GM13976 (cell line): Measurements from ENCODE around the gene COL13A1.

Source experiments
- DNase-seq: peaks from one replicate; pipeline ENCODE4 v3.0.0; 2012; ENCODE audit warnings: low spot score
- in situ Hi-C: fragments of 300-500 bp; cut with MboI; formaldehyde crosslinking; loops from one replicate; pipeline ENCODE4 v1.12.0; 2022; ENCODE audit warnings: low sequenced_read_pairs, mixed read lengths, inconsistent platforms; ENCODE audit not compliant: unreplicated experiment
- TF ChIP-seq, protein P1 (sequence below): IDR thresholded peaks from 2 replicates; pipeline ENCODE4 v1.5.1; 2012; ENCODE audit warnings: borderline replicate concordance, mild to moderate bottlenecking; ENCODE audit not compliant: insufficient read depth; ENCODE audit errors: extremely low read depth, missing control alignments, control extremely low read depth

Gene COL13A1

GRCh38 chr10:69936091-69936490, 134.4 kb downstream of the COL13A1 start:
- TF ChIP-seq, protein P1, sequence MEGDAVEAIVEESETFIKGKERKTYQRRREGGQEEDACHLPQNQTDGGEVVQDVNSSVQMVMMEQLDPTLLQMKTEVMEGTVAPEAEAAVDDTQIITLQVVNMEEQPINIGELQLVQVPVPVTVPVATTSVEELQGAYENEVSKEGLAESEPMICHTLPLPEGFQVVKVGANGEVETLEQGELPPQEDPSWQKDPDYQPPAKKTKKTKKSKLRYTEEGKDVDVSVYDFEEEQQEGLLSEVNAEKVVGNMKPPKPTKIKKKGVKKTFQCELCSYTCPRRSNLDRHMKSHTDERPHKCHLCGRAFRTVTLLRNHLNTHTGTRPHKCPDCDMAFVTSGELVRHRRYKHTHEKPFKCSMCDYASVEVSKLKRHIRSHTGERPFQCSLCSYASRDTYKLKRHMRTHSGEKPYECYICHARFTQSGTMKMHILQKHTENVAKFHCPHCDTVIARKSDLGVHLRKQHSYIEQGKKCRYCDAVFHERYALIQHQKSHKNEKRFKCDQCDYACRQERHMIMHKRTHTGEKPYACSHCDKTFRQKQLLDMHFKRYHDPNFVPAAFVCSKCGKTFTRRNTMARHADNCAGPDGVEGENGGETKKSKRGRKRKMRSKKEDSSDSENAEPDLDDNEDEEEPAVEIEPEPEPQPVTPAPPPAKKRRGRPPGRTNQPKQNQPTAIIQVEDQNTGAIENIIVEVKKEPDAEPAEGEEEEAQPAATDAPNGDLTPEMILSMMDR = peak; percentile 16
- DNase-seq = peak; percentile 63
- in situ Hi-C loops = no loop called here

DNA sequence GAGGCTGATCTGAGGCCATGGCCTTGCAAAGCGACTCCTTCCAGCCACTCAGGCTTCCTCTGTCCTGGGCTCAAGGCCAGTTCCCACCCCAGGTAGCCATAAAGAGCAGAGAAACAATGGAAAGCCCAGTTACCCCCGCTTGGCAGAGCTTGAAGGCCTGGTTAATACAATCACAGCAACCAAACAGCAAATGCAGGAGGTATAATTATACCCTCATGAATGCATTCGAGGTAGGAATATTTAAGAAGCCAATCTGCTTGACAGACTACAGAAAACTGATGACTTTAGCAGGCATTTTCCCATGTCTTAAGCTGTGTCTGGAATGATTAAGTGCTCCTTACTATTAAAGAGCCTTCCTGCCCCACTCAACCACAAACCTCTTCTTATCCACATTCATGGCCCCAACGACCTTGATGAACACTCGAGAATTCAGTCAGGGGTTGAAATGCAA, 136.9 kb downstream of the COL13A1 start:
- no peak for DNase-seq
- TF ChIP-seq, protein P1 = no peak
- in situ Hi-C loops = no loop called here

GRCh38 chr10:69939061-69939460, 137.4 kb downstream of the COL13A1 start:
- TF ChIP-seq, protein P1 = no peak
- in situ Hi-C loops = no loop called here
- no peak for DNase-seq

GRCh38 chr10:69939481-69939880, 137.8 kb downstream of the COL13A1 start:
- DNase-seq = no peak
- TF ChIP-seq, protein P1 = no peak
- in situ Hi-C loops = no loop called here

DNA sequence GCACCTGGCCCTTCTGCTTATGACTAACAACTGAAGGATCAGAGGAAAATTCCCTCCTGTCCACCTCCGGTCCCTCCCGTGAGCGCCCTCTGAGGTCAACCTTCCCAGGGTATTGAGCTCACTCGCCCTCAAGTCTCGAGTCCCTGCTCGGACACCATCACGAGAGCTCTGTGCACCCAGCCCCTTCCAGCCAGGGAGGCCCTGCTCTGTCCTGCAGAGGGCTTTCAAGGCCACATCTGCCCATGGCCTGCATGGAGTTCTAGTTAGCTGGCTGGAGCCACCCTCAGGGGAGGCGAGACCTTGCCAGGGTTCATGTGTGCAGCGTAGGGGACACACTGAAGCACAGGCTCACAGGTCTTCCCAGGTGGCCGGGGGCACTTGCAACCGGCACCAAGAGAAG, 140.0 kb downstream of the COL13A1 start:
- in situ Hi-C loops = no loop called here
- no peak for DNase-seq
- TF ChIP-seq, protein P1 = no peak

DNA sequence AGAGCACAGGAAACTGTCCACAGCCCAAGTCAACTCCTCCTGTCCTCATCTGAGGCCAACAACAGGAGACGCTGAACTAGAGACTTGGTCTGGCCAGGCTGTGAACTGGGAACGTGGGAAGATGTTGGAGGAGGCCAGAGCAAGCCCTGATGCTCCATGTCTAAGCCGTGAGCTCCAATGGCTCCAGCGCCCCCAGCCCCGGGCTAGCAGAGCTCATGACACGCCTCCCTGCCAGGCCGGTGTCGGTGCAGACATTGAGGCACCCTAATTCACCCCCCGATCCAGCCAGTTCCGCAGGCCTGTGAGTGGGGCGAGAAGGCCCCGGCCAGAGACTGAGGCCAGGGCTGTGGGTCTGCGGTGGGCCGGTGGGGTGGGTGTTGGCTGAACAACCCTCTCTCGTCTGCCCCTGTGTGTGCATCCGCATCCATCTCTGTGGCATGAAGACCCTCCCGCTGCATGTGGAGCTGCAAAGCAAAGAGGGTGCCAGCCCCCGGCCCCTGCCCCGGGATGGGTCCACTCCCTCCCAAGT, 141.7 kb downstream of the COL13A1 start:
- no peak for DNase-seq
- in situ Hi-C loops = no loop called here
- TF ChIP-seq, protein P1 = no peak

GRCh38 chr10:69944761-69945160, 143.1 kb downstream of the COL13A1 start:
- in situ Hi-C loops = no loop called here

More at GRCh38 chr10:69944761-69945160, 143.1 kb downstream of the COL13A1 start:
- no peak for DNase-seq
- TF ChIP-seq, protein P1 = no peak
